Measurements from ENCODE around the gene BCL6.

Gene BCL6

GRCh38 chr3:187738331-187739093, 6.8 kb downstream of the BCL6 start:
- peak; percentile 56 for DNase-seq

GRCh38 chr3:187738071-187738330, 7.3 kb downstream of the BCL6 start:
- DNase-seq, result no peak

DNA sequence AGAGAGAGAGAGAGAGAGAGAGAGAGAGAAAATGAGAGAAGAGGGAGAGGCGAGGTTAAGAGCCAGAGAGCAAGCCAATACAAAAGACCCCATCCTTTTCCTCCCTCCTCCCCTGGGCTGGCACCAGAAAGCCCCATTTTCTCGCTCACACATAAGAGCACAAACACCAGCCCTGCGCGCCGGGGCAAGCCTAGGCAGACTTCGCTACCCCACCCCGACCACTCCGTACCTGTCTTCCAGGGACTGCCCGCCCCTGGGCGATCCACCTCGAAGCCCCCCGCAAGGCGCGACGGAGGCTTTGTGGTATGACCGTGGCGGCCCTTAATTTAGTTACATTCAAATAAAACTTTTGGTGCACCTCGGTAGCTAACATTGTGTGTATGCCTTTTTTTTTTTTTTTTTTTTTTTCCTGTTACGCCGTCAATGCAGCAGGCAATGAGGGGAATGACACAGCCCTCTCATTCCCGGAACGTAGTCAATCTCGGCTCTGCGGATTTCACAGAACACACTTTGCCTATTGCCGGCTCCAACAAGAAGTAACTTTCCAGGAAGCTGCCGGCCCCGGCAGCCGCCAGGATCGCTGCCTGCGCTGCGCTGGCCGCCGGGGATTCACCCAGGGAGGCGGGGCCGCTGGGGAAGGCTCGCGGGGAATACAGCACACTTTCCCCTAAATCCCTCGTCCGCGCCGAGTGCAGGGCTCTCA, 7.7 kb downstream of the BCL6 start:
- no peak for DNase-seq

DNA sequence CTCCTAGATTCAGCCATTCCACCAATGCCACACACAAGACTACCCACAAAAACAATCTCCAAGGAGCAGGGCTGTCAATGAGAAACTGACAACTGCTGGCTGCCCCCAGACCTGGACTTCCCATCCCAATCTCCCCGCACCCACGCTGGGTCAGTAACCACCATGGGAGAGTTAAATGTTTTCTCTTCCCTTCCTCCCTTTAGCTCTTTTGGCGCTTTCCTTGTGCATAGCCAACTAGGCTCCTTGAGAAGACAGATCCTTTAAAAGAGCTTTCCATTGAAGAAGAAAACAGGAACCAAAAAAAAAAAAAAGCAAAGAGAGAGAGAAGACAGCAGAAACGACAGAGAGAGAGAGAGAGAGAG, 8.3 kb downstream of the BCL6 start:
- no peak for DNase-seq

DNA sequence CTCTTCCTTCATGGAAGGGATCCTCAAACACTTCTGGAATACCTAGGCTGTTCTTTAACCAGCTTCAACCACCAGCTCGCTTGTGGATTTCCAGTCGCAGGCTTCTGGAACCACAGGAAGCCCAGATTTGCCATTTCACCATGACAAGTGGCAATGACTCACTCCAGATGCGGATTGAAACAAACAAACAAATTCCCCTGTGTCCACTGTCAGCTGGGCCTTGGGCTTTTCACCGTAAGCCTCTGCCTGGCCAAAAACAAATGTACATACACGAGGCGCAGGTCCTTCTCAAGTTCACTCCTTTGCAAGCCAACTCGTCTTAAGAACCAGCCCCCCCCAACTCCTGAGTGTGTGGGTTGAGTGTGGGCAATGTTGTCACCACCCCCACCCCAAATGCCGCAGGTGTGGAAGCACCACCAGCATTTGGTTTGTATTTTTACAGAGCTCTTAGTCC, 8.8 kb downstream of the BCL6 start:
- no peak for DNase-seq

- no peak for DNase-seq
These were observed 9.4 kb downstream of the BCL6 start for GRCh38 chr3:187735837-187736236.

- DNase-seq, result no peak
These were observed 9.9 kb downstream of the BCL6 start for GRCh38 chr3:187735383-187735782.

DNA sequence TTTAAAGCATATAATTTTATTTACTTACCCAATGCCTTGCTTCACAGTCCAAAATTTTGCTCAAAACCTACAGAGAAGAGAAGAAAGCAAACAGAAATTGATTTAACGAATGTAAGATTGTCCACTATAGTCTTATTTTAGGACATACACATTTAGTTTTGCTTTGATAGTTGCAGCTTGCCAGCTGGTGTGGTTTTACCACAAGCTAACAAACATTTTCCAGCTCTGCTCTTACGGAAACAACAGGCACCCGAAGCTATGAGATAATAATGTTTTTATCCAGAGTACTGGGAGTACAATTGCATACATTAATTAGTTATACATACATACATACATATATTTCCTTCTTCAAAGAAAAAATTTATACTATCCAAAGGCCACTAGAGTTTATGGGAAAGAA, 10.4 kb downstream of the BCL6 start:
- DNase-seq, result no peak

GRCh38 chr3:187733371-187733770, 11.9 kb downstream of the BCL6 start:
- no peak for DNase-seq

DNA sequence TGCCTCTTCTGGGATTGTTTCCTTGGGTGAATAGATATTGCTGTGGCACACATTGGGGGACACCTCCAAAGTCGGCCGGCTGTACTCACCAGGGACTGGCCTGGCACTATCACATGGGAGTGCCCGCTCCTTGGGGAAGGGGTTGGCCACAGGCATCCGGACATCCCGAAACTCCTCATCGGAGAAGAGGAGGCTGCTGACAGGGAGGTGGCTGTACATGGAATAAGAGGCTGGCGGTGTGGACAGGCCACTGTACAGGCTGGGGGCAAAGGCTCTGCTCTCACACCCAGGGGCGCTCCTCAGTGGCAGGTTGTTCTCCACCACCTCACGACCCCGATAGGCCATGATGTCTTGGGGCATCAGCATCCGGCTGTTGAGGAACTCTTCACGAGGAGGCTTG, 15.7 kb downstream of the BCL6 start:
- no peak for DNase-seq

DNA sequence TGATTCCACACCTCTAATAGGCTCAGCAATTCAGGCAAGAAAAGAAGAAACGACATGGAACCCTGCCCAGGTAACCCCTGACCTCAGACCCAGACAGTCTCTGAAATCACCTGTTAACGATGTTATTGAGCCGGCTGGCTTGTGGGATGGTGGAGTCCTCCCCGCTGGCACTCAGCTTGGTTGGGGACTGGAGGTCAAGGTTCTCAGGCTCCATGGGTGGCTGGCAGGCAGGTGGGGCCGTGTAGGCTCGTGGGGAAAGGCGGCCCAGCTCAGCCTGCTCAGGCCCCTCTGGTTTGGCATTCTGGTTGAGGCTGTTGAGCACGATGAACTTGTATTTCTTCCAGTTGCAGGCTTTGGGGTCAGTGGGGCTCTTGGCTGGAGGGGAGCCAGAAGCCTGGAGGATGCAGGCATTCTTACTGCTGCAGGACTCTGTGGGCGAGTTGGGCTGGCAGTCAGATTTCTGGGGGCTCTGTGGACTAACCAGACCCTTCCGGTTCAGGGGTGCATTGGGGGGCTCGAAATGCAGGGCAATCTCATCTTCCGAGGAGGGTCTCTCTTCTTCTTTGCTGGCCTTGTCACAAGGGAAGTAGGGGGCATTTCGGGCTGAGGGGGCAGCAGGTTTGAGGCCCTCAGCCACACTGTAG, 16.2 kb downstream of the BCL6 start:
- DNase-seq, result no peak

DNA sequence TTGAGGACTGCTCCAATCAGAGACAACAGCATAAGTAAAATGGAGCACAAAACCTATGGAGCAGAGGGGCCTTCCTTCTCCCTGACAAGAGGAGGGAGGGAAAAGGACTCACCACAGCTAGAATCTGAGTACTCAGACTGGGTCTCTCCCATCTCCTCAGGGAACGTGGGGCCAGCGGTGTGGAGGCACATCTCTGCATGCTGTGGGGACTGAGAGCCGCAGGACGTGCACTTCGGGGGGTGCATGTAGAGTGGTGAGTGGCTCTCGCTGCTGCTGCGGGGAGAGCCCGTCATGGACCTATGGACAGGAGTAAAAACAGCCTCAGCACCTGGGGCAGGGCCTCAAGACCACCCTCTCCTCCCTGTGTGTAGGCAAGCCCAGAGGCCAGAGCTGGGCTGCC, 17.0 kb downstream of the BCL6 start:
- no peak for DNase-seq

DNA sequence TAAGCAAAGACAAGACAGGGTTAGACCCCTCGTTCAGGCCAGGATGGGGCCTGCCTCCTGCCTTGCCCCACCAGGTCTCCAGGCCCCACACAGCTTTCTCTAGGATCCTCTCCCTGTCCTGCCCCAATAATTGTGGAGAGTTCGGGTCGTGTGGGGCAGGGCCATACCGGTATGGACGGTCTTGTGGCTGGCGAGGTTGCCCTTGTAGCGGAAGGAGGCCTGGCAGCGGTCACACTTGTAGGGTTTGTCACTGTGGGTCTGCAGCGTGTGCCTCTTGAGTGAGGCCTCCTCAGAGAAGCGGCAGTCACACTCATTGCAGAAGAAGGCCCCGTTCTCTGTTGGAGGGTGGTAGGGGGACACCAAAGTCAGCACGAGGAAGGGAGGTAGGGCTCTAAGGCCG, 18.7 kb downstream of the BCL6 start:
- no peak for DNase-seq

DNA sequence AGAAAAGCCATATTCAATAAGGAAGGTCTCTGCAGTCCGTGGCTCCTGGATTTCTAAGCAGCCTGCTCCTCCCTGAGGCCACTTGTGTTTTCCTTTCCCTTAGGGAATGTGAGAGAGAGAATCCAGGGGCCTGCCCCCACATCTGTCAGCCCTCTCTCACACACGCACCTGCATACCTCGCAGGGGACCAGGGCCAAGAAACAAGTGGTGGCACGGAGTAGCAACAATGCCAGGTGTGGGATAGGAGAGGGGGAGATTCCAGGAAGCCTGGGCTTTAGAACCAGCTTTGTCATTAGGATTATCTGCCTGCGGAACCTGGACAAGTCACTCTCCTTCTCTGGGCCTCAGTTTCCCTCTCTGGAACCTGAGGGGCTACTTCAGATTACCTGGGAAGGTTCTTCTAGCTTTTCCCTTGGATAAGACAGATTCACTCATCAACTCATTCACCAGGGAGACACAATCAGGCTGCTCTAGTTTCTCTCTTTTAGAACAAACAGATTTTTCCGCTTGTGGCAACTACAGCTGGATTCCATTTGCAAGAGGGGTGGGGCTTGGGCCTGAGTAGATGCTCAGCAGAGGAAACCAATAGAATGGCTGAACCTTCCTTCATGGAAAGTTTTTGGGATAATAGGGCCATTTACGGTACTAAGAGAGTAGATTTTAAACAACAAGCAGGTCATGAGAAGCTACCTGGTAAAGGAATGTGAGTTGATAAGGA, 19.5 kb downstream of the BCL6 start:
- DNase-seq, result no peak

DNA sequence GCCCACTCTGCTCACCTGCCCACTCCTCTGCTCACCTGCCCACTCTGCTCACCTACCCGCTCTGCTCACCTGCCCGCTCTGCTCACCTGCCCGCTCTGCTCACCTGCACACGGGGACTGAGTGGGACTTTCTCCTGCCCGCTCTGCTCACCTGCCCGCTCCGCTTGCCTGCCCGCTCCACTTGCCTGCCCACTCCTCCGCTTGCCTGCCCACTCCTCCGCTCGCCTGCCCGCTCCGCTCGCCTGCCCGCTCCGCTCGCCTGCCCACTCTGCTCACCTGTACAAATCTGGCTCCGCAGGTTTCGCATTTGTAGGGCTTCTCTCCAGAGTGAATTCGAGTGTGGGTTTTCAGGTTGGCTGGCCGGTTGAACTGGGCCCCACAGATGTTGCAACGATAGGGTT, 20.0 kb downstream of the BCL6 start:
- DNase-seq, result no peak

- DNase-seq, result no peak
These were observed 23.1 kb downstream of the BCL6 start for GRCh38 chr3:187722206-187722612.

DNA sequence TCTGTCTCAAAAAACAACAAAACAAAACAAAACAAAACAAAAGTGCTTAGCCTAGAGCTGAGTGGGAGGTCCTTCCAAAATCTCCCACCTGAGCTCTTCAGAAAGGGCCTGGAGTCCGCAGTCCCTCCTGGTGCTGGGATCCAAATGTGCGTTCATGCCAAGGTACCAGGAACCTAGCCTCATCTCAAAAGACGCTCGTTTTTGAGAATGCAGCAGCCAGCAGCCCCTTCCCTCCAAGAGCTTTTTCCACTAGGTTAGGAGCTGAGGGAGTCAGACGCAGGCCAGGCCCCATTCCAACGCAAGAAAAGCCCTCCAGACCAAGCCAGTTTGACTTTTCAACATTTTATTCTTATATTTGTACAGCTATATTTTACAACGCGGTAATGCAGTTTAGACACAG, 24.2 kb downstream of the BCL6 start:
- DNase-seq, result no peak

GRCh38 chr3:187720337-187720670, 25.0 kb downstream of the BCL6 start:
- no peak for DNase-seq

DNA sequence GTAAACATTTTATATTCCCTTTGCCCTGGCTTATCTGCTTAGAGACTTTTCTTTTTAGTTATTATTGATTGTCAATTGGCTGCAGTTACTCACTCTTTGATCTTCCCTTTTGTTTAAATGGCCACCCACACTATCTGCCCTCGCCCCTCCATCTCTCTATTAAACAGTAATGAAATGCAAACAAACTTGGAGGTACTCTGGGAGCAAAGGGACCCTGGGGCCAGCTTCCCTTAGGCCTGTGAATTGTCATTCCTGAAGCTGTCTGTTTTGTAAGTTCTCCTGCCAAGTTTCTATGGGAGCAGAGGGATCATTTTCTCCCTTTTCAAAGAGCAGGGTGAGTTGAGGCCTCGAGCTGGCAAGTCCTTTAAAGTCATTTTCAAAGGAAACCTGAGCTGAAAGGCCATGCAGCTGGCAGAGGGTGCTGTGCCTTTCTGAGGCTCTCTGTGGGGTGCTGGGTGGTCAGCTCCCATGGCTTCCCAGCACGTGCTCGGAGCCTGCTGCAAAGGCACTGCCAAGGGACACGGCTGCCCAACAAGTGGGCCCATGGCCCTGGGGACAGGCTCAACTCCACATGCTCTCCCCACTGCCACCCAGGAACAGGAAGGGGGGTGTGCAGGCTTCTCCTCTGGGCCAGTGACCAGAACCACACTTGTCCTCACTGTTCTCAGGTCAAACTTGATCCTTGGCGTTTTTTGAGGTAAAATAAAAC, 25.5 kb downstream of the BCL6 start:
- DNase-seq, result no peak

GRCh38 chr3:187718802-187719201, 26.5 kb downstream of the BCL6 start:
- no peak for DNase-seq

GRCh38 chr3:187717572-187717971, 27.7 kb downstream of the BCL6 start:
- DNase-seq, result no peak

GRCh38 chr3:187714404-187714979, 30.8 kb downstream of the BCL6 start:
- DNase-seq, result peak; percentile 65

DNA sequence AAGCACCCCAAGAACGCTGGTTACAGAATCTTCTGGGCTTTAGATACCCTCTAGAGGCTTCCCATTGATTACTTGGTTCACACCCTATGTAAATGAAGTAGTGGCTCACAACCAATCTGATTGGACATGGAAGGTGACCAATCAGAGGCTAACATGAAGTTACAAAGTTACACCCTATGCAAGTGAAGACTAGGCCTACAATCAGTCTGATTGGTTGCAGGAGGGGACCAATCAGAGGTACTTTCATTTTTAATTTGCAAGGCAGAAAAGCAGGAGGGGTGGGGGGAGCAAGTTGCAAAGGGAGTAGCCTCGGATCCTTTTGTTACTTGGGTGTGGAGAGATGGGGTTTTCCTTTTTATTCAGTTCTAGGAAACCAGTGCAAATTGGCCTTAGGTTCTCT, 31.8 kb downstream of the BCL6 start:
- no peak for DNase-seq
